ENCODE results near the gene SPATA31E1.
"Not testable (repeated sequence)": the region's sequence is repeated elsewhere in the genome, so short reads cannot be mapped to it uniquely, and the experiment has no call there.

SPATA31E1 gene

GRCh38 chr9:87924851-87925250 lies 42.2 kb downstream of the SPATA31E1 start:
- not testable (repeated sequence) for H3K9me3 ChIP-seq (ENCODE audit: low read length); H3K27me3 ChIP-seq (ENCODE audit: insufficient read depth, low read length); H3K27ac ChIP-seq (ENCODE audit: low read depth, low read length, poor library complexity, severe bottlenecking); H3K4me3 ChIP-seq (ENCODE audit: low read depth, low read length, poor library complexity, severe bottlenecking); H4K20me1 ChIP-seq (ENCODE audit: insufficient read depth, low read length); H3F3A ChIP-seq (ENCODE audit: insufficient read depth, low read length); H2AFZ ChIP-seq (ENCODE audit: low read length); H3K9ac ChIP-seq (ENCODE audit: low read length); H3K4me1 ChIP-seq (ENCODE audit: insufficient read depth, low read length, severe bottlenecking); H3K36me3 ChIP-seq (ENCODE audit: insufficient read depth, low read length); H3K4me2 ChIP-seq (ENCODE audit: low read length); H3K9me2 ChIP-seq (ENCODE audit: low read depth, low read length); H3K79me2 ChIP-seq (ENCODE audit: insufficient read depth, low read length)

GRCh38 chr9:87929152-87929551 lies 46.5 kb downstream of the SPATA31E1 start:
- H3F3A ChIP-seq (ENCODE audit: insufficient read depth, low read length); H3K79me2 ChIP-seq (ENCODE audit: insufficient read depth, low read length); H2AFZ ChIP-seq (ENCODE audit: low read length); H3K27me3 ChIP-seq (ENCODE audit: insufficient read depth, low read length); H3K9ac ChIP-seq (ENCODE audit: low read length); H3K4me1 ChIP-seq (ENCODE audit: insufficient read depth, low read length, severe bottlenecking); H3K9me3 ChIP-seq (ENCODE audit: low read length); H3K4me2 ChIP-seq (ENCODE audit: low read length); H3K27ac ChIP-seq (ENCODE audit: low read depth, low read length, poor library complexity, severe bottlenecking); H4K20me1 ChIP-seq (ENCODE audit: insufficient read depth, low read length); H3K36me3 ChIP-seq (ENCODE audit: insufficient read depth, low read length); H3K4me3 ChIP-seq (ENCODE audit: low read depth, low read length, poor library complexity, severe bottlenecking); H3K9me2 ChIP-seq (ENCODE audit: low read depth, low read length): not testable (repeated sequence)

GRCh38 chr9:87934444-87934843 lies 51.8 kb downstream of the SPATA31E1 start:
- H3K4me1 ChIP-seq (ENCODE audit: insufficient read depth, low read length, severe bottlenecking); H3K4me3 ChIP-seq (ENCODE audit: low read depth, low read length, poor library complexity, severe bottlenecking); H3K27me3 ChIP-seq (ENCODE audit: insufficient read depth, low read length); H3K79me2 ChIP-seq (ENCODE audit: insufficient read depth, low read length); H4K20me1 ChIP-seq (ENCODE audit: insufficient read depth, low read length); H3F3A ChIP-seq (ENCODE audit: insufficient read depth, low read length); H3K4me2 ChIP-seq (ENCODE audit: low read length); H3K36me3 ChIP-seq (ENCODE audit: insufficient read depth, low read length); H3K9ac ChIP-seq (ENCODE audit: low read length); H2AFZ ChIP-seq (ENCODE audit: low read length); H3K9me2 ChIP-seq (ENCODE audit: low read depth, low read length); H3K27ac ChIP-seq (ENCODE audit: low read depth, low read length, poor library complexity, severe bottlenecking); H3K9me3 ChIP-seq (ENCODE audit: low read length): not testable (repeated sequence)

- H3K79me2 ChIP-seq (ENCODE audit: insufficient read depth, low read length); H3K9me3 ChIP-seq (ENCODE audit: low read length); H3K9me2 ChIP-seq (ENCODE audit: low read depth, low read length); H2AFZ ChIP-seq (ENCODE audit: low read length); H3K27ac ChIP-seq (ENCODE audit: low read depth, low read length, poor library complexity, severe bottlenecking); H4K20me1 ChIP-seq (ENCODE audit: insufficient read depth, low read length); H3K4me2 ChIP-seq (ENCODE audit: low read length); H3K4me3 ChIP-seq (ENCODE audit: low read depth, low read length, poor library complexity, severe bottlenecking); H3K36me3 ChIP-seq (ENCODE audit: insufficient read depth, low read length); H3K9ac ChIP-seq (ENCODE audit: low read length); H3F3A ChIP-seq (ENCODE audit: insufficient read depth, low read length); H3K4me1 ChIP-seq (ENCODE audit: insufficient read depth, low read length, severe bottlenecking); H3K27me3 ChIP-seq (ENCODE audit: insufficient read depth, low read length): not testable (repeated sequence)
Measured at GRCh38 chr9:87937352-87937751, 54.7 kb downstream of the SPATA31E1 start.

- not testable (repeated sequence) for H3F3A ChIP-seq (ENCODE audit: insufficient read depth, low read length); H3K79me2 ChIP-seq (ENCODE audit: insufficient read depth, low read length); H3K36me3 ChIP-seq (ENCODE audit: insufficient read depth, low read length); H3K27ac ChIP-seq (ENCODE audit: low read depth, low read length, poor library complexity, severe bottlenecking); H3K4me1 ChIP-seq (ENCODE audit: insufficient read depth, low read length, severe bottlenecking); H3K9ac ChIP-seq (ENCODE audit: low read length); H4K20me1 ChIP-seq (ENCODE audit: insufficient read depth, low read length); H3K9me3 ChIP-seq (ENCODE audit: low read length); H3K9me2 ChIP-seq (ENCODE audit: low read depth, low read length); H2AFZ ChIP-seq (ENCODE audit: low read length); H3K4me3 ChIP-seq (ENCODE audit: low read depth, low read length, poor library complexity, severe bottlenecking); H3K27me3 ChIP-seq (ENCODE audit: insufficient read depth, low read length); H3K4me2 ChIP-seq (ENCODE audit: low read length)
Measured at GRCh38 chr9:87937918-87938317, 55.2 kb downstream of the SPATA31E1 start.

GRCh38 chr9:87938336-87938735 lies 55.7 kb downstream of the SPATA31E1 start:
- not testable (repeated sequence) for H3K9me3 ChIP-seq (ENCODE audit: low read length); H3K9ac ChIP-seq (ENCODE audit: low read length)

More at GRCh38 chr9:87938336-87938735, 55.7 kb downstream of the SPATA31E1 start:
- not testable (repeated sequence) for H2AFZ ChIP-seq (ENCODE audit: low read length); H3F3A ChIP-seq (ENCODE audit: insufficient read depth, low read length); H3K4me1 ChIP-seq (ENCODE audit: insufficient read depth, low read length, severe bottlenecking); H3K27ac ChIP-seq (ENCODE audit: low read depth, low read length, poor library complexity, severe bottlenecking); H3K36me3 ChIP-seq (ENCODE audit: insufficient read depth, low read length); H3K27me3 ChIP-seq (ENCODE audit: insufficient read depth, low read length); H3K79me2 ChIP-seq (ENCODE audit: insufficient read depth, low read length); H3K4me3 ChIP-seq (ENCODE audit: low read depth, low read length, poor library complexity, severe bottlenecking); H3K9me2 ChIP-seq (ENCODE audit: low read depth, low read length); H4K20me1 ChIP-seq (ENCODE audit: insufficient read depth, low read length); H3K4me2 ChIP-seq (ENCODE audit: low read length)

Data from OCI-LY1 (cell line).